SU-DHL-6 (cell line): ENCODE measurements around the gene GPRIN3.

Experiments used
- EZH2phosphoT487 ChIP-seq: fragments of 200-600 bp; sonication (generic), shearing (Covaris generic); conservative IDR thresholded peaks from 2 replicates; pipeline ENCODE4 v1.6.1; 2018; ENCODE audit warnings: mild to moderate bottlenecking, antibody characterized with exemption, low read length, moderate library complexity, mixed read lengths
- TF ChIP-seq, protein P1 (sequence below): fragments of 200-600 bp; sonication (generic); IDR thresholded peaks from one replicate; pipeline ENCODE4 v1.5.1; 2017; ENCODE audit warnings: antibody characterized with exemption, mild to moderate bottlenecking, low read length, moderate library complexity; ENCODE audit not compliant: insufficient read depth, poor library complexity, severe bottlenecking

DNA sequence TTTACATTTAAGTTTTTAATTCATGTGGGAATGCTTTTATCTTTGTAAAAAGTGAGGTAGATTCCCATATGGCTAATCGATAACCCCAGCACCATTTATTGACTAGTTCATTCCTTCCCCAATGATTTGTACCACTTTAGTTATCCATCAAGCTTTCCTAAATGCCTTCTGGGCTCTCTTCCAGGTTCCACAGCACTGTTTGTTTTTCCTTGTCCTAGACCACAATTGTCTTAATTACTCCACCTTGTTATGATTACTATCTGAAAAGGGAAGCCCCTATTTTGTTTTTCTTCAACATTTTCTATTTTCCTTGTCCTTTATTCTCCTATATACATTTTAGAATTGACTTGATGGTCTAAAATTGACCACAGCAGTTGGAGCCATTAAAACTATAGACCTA is 48.5 kb upstream of the GPRIN3 start:
- TF ChIP-seq, protein P1, sequence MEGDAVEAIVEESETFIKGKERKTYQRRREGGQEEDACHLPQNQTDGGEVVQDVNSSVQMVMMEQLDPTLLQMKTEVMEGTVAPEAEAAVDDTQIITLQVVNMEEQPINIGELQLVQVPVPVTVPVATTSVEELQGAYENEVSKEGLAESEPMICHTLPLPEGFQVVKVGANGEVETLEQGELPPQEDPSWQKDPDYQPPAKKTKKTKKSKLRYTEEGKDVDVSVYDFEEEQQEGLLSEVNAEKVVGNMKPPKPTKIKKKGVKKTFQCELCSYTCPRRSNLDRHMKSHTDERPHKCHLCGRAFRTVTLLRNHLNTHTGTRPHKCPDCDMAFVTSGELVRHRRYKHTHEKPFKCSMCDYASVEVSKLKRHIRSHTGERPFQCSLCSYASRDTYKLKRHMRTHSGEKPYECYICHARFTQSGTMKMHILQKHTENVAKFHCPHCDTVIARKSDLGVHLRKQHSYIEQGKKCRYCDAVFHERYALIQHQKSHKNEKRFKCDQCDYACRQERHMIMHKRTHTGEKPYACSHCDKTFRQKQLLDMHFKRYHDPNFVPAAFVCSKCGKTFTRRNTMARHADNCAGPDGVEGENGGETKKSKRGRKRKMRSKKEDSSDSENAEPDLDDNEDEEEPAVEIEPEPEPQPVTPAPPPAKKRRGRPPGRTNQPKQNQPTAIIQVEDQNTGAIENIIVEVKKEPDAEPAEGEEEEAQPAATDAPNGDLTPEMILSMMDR: no peak
- no peak for TF ChIP-seq EZH2phosphoT487
